Body of pancreas (tissue), 4 donors: ENCODE measurements around the gene OR10G3. TPM values are rescaled to one million over a fixed set of nuclear protein-coding genes. Genes with fewer than 3 reads are reported as not detected.
A peak's percentile ranks its signal among the peaks of the same experiment; 100 is the strongest.
"Not testable (repeated sequence)": the region's sequence is repeated elsewhere in the genome, so short reads cannot be mapped to it uniquely, and the experiment has no call there.

Experiments
- ATAC-seq: fragments of 150-250 bp; one replicate; pipeline ENCODE4 v1.9.1; 2016
- DNase-seq, 4 donors: peaks; one replicate each; pipeline ENCODE4 v3.0.0-alpha.2; 2019
- H3K27ac ChIP-seq, 4 donors: fragments of 200-600 bp; sonication (generic); 1 replicate in 3 of 4; 2 replicates in 1 of 4; pipeline versions ENCODE4 v1.5.1 to v1.6.1; 2016 to 2019; ENCODE audit warnings: mild to moderate bottlenecking in 1 of 4, mixed read lengths in 1 of 4, moderate library complexity in 1 of 4
- H3K27me3 ChIP-seq, 2 donors: fragments of 200-600 bp; sonication (generic); one replicate each; pipeline ENCODE4 v1.6.0; 2016; ENCODE audit warnings: mild to moderate bottlenecking in 1 of 2
- H3K36me3 ChIP-seq, 2 donors: fragments of 200-600 bp; sonication (generic); replicated peaks in 1 of 2; 2 replicates each; pipeline ENCODE4 v1.5.1; 2016; ENCODE audit warnings: low read depth in 2 of 2; ENCODE audit not compliant: insufficient read depth in 1 of 2
- H3K4me1 ChIP-seq: fragments of 200-600 bp; sonication (generic); one replicate; pipeline ENCODE4 v1.6.0; 2016
- H3K4me3 ChIP-seq, 2 donors: fragments of 200-600 bp; sonication (generic); 1 replicate in 1 of 2; 2 replicates in 1 of 2; pipeline ENCODE4 v1.5.1; 2016 to 2019
- H3K9me3 ChIP-seq, 3 donors: fragments of 200-600 bp; sonication (generic); 1 replicate in 2 of 3; 2 replicates in 1 of 3; pipeline ENCODE4 v1.5.1; 2016
- CTCF ChIP-seq, 7 experiments: fragments of 450-650 bp in 4 of 7; fragments of 200-600 bp in 3 of 7; sonication (generic) in 3 of 7; IDR thresholded peaks; one replicate each; pipeline ENCODE4 v1.5.1; 2016 to 2019; ENCODE audit warnings: antibody characterized with exemption in 7 of 7
- POLR2A ChIP-seq, 3 donors: fragments of 450-650 bp; IDR thresholded peaks; one replicate each; pipeline ENCODE4 v1.6.1; 2016; ENCODE audit warnings: antibody characterized with exemption in 3 of 3, mild to moderate bottlenecking in 2 of 3
- WGBS, 2 donors: methylation state at CpG; one replicate each; pipeline ENCODE4 v1.1.5; 2017; 5-methylcytosine and 5-hydroxymethylcytosine counted together
- intact Hi-C: fragments of 100-400 bp; cut with DNase I; formaldehyde crosslinking; loops from one replicate; pipeline ENCODE4 v1.15.1; 2023
- total RNA-seq, 2 donors: library from RNA; depleted of rRNA; stranded (reverse); fragments of >200 nt; gene quantifications; one replicate each; pipeline ENCODE4 v1.1.0, GENCODE V29; 2016

The OR10G3 gene
- total RNA-seq, 2 donors from 2014 or later: not detected

GRCh38 chr14:21557084-21557901 is 22.6 kb downstream of the OR10G3 start:
- Histone ChIP-seq H3K27me3 (no peaks in the 10 kb centered on the region), H3K27ac (peak overlapping the region in 3 of 4 donors; percentile 1 to 72 (median 68)), H3K36me3 (no peaks in the 10 kb centered on the region), H3K9me3 (no peaks in the 10 kb centered on the region), H3K4me3 (no peak overlapping the region), H3K4me1 (peaks cover 16% of the 10 kb centered on the region)
- 4 to 5% methylated on average over 11 of the region's 11 CpGs for WGBS, 2 donors
- DNase-seq (peak; percentile 81 to 90 (median 83)), ATAC-seq (peak; percentile 94)
- TF ChIP-seq POLR2A (IDR thresholded peaks at IDR 0.05) (no peak), CTCF (IDR thresholded peaks at IDR 0.05) (peak; percentile 41 to 85 (median 78))
- intact Hi-C loops: no loop called here

GRCh38 chr14:21556378-21557083 is 23.3 kb downstream of the OR10G3 start:
- H3K4me1 ChIP-seq: peaks cover 16% of the 10 kb centered on the region
- WGBS, 2 donors: 29 to 39% methylated on average over 5 of the region's 5 CpGs
- no peaks in the 10 kb centered on the region for H3K9me3 ChIP-seq
- H3K27ac ChIP-seq: peak overlapping the region in 2 of 4 donors; percentile 68 to 72
- TF ChIP-seq CTCF (IDR thresholded peaks at IDR 0.05) (no peak), POLR2A (IDR thresholded peaks at IDR 0.05) (no peak)
- ATAC-seq (peak; percentile 18), DNase-seq (no peak)
- H3K4me3 ChIP-seq: no peak overlapping the region
- no peaks in the 10 kb centered on the region for H3K36me3 ChIP-seq
- H3K27me3 ChIP-seq: no peaks in the 10 kb centered on the region
- intact Hi-C loops: no loop called here

GRCh38 chr14:21553266-21553665 is 26.6 kb downstream of the OR10G3 start:
- Histone ChIP-seq H3K36me3 (no peaks in the 10 kb centered on the region), H3K27me3 (no peaks in the 10 kb centered on the region), H3K27ac (no peak overlapping the region), H3K4me1 (peaks cover 14% of the 10 kb centered on the region), H3K9me3 (no peaks in the 10 kb centered on the region), H3K4me3 (no peak overlapping the region)
- TF ChIP-seq POLR2A (IDR thresholded peaks at IDR 0.05) (no peak), CTCF (IDR thresholded peaks at IDR 0.05) (no peak)
- ATAC-seq (no peak), DNase-seq (no peak)
- 67 to 79% methylated on average over 3 of the region's 3 CpGs for WGBS, 2 donors
- intact Hi-C loops: no loop called here

- intact Hi-C loops, H3K36me3 ChIP-seq, H3K9me3 ChIP-seq, H3K27ac ChIP-seq, H3K4me1 ChIP-seq, H3K4me3 ChIP-seq, H3K27me3 ChIP-seq, DNase-seq, ATAC-seq: not testable (repeated sequence)
- 77 to 88% methylated on average over 6 to 7 of the region's 7 CpGs for WGBS, 2 donors
Observed at GRCh38 chr14:21544588-21544987, 35.3 kb downstream of the OR10G3 start.

- intact Hi-C loops: no loop called here
- H3K4me3 ChIP-seq: no peak overlapping the region
Observed at GRCh38 chr14:21543963-21544362, 35.9 kb downstream of the OR10G3 start.

More at GRCh38 chr14:21543963-21544362, 35.9 kb downstream of the OR10G3 start:
- DNase-seq (no peak), ATAC-seq (no peak)
- Histone ChIP-seq H3K36me3 (no peaks in the 10 kb centered on the region), H3K4me1 (no peaks in the 10 kb centered on the region), H3K27me3 (no peaks in the 10 kb centered on the region), H3K9me3 (no peaks in the 10 kb centered on the region), H3K27ac (no peak overlapping the region)
- WGBS, 2 donors: 36 to 57% methylated on average over 5 of the region's 5 CpGs
- TF ChIP-seq POLR2A (IDR thresholded peaks at IDR 0.05) (no peak), CTCF (IDR thresholded peaks at IDR 0.05) (no peak)
